ENCODE measurements around the gene LIPG. TPM values are rescaled to one million over a fixed set of nuclear protein-coding genes. Genes with fewer than 3 reads are reported as not detected.
A peak's percentile ranks its signal among the peaks of the same experiment; 100 is the strongest.

Gene LIPG
- total and polyA plus RNA-seq, 2 of the 13 experiments (the other 11 are each of a cell fraction or from before 2014, with no cell fraction given) = 0.96 to 10.8 TPM

- TF ChIP-seq REST (IDR thresholded peaks at IDR 0.05; ENCODE audit: borderline replicate concordance in 1 of 2, low read depth in 1 of 2, low read length in 2 of 2) (no peak), ZNF687 (CRISPR knock-in tag; IDR thresholded peaks at IDR 0.05) (peak; percentile 59), KDM6A (CRISPR knock-in tag; IDR thresholded peaks at IDR 0.05; ENCODE audit: low read depth) (peak; percentile 93), ZFP91 (CRISPR knock-in tag; IDR thresholded peaks at IDR 0.05; ENCODE audit: borderline replicate concordance) (peak; percentile 13; the same call in 1 of the 2 replicates), HDAC2 (CRISPR knock-in tag; IDR thresholded peaks at IDR 0.05) (peak; percentile 91), MXD4 (CRISPR knock-in tag; IDR thresholded peaks at IDR 0.05) (peak; percentile 66), ZNF614 (CRISPR knock-in tag; IDR thresholded peaks at IDR 0.05; ENCODE audit: borderline replicate concordance) (peak; percentile 56; the same call in 1 of the 2 replicates), ZNF619 (CRISPR knock-in tag; IDR thresholded peaks at IDR 0.05) (no peak), SPEN (CRISPR knock-in tag; IDR thresholded peaks at IDR 0.05; ENCODE audit: low read depth) (peak; percentile 33), SNAPC5 (CRISPR knock-in tag; IDR thresholded peaks at IDR 0.05; ENCODE audit: borderline replicate concordance) (no peak), ARID5B (CRISPR knock-in tag; IDR thresholded peaks at IDR 0.05) (peak; percentile 96), ZBTB20 (CRISPR knock-in tag; IDR thresholded peaks at IDR 0.05; ENCODE audit: borderline replicate concordance, low read depth) (peak; percentile 31; the same call in 1 of the 2 replicates)
These were observed 77.2 kb downstream of the LIPG start (continued) for GRCh38 chr18:49638891-49639557.
